ENCODE data around the gene TSPAN9. TPM values are rescaled to one million over a fixed set of nuclear protein-coding genes. Genes with fewer than 3 reads are reported as not detected.

TSPAN9 gene
- total and polyA plus RNA-seq, 2 of the 4 experiments (the other 2 are of a cell fraction), result 17.7 to 39.1 TPM

DNA sequence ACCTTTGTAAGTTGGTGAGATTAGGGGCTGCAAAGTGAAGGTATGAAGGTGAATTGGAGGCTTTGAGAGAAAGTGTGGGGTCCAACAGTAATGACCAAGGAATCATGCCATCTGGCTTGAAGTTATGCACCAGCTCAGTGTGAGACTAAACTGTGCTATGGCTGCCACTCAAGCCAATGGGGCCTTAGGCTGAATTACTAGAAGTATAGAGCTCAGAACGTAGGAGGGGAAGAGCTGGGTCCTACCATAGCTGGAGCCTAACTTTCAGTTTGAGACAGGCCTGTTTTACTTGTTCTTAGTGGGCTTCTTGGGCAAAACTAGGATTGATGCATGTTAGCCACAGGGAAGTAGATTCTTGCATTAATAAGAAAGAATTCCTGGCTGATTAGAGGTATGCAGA lies 194.0 kb downstream of the TSPAN9 start:
- Histone ChIP-seq H3K9me3 (ENCODE audit: control insufficient read depth, insufficient read depth, low read length) (no peaks in the 10 kb centered on the region), H3K9me1 (ENCODE audit: insufficient read depth, low read length) (no peaks in the 10 kb centered on the region), H4K5ac (ENCODE audit: low read depth, low read length) (no peak overlapping the region), H2AK9ac (replicated peaks; ENCODE audit: low read depth, low read length, poor library complexity) (no peak overlapping the region), H2BK5ac (ENCODE audit: low read depth, low read length, poor library complexity, severe bottlenecking) (no peak overlapping the region), H2AFZ (replicated peaks; ENCODE audit: low read length, poor library complexity) (no peak overlapping the region), H3K4me1 (ENCODE audit: control insufficient read depth, insufficient read depth, low read length) (0 out of 2 replicates have a peak, but pooled peaks cover 2% of the 10 kb centered on the region), H2BK20ac (ENCODE audit: low read depth, low read length) (no peak overlapping the region), H3K27me3 (ENCODE audit: control insufficient read depth, insufficient read depth, low read length) (no peaks in the 10 kb centered on the region; the same call in 1 of the 2 replicates), H3K4me2 (ENCODE audit: low read depth, low read length) (no peak overlapping the region), H3K4me3 (ENCODE audit: insufficient read depth, low read depth, low read length) (no peak overlapping the region), H3K56ac (ENCODE audit: extremely low read depth, insufficient read depth, low read length) (no peak overlapping the region), H3K23ac (ENCODE audit: low read depth, low read length) (no peak overlapping the region), H4K91ac (ENCODE audit: insufficient read depth, low read depth, low read length) (no peak overlapping the region), H3K79me1 (ENCODE audit: low read depth in 1 of 2, low read length in 2 of 2) (no peaks in the 10 kb centered on the region), H2BK120ac (ENCODE audit: low read depth, low read length) (no peak overlapping the region), H4K20me1 (ENCODE audit: insufficient read depth, low read length) (peaks cover 15% of the 10 kb centered on the region), H3K9ac (ENCODE audit: low read depth, low read length) (no peak overlapping the region), H3K4ac (ENCODE audit: low read depth, low read length) (no peak overlapping the region), H3K14ac (replicated peaks; ENCODE audit: low read depth, low read length) (no peak overlapping the region), H3K36me3 (ENCODE audit: control insufficient read depth, insufficient read depth, low read length) (no peaks in the 10 kb centered on the region), H2BK15ac (ENCODE audit: low read depth, low read length) (no peak overlapping the region), H3K18ac (ENCODE audit: low read depth, low read length) (no peak overlapping the region), H4K8ac (ENCODE audit: low read depth in 2 of 2, low read length in 2 of 2) (no peak overlapping the region), H2AK5ac (ENCODE audit: low read depth, low read length) (no peak overlapping the region), H3K27ac (ENCODE audit: insufficient read depth, low read length) (no peak overlapping the region)
- dilution Hi-C loops (cut with HindIII; ENCODE audit: low sequenced_read_pairs, unreplicated experiment) (no loop called here), in situ Hi-C loops (cut with MboI; ENCODE audit: low sequenced_read_pairs) (loop anchor here (5.0 kb wide), 1 partner anchor 134 kb away; no protein-coding TSS in a partner anchor), intact Hi-C loops (cut with micrococcal nuclease) (no loop called here)
- POLR2A ChIA-PET (ENCODE audit: unreplicated experiment), result no interaction called here
- TF ChIP-seq, protein P1, sequence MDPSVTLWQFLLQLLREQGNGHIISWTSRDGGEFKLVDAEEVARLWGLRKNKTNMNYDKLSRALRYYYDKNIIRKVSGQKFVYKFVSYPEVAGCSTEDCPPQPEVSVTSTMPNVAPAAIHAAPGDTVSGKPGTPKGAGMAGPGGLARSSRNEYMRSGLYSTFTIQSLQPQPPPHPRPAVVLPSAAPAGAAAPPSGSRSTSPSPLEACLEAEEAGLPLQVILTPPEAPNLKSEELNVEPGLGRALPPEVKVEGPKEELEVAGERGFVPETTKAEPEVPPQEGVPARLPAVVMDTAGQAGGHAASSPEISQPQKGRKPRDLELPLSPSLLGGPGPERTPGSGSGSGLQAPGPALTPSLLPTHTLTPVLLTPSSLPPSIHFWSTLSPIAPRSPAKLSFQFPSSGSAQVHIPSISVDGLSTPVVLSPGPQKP (IDR thresholded peaks at IDR 0.05; ENCODE audit: borderline replicate concordance, low read depth, low read length), result no peak
- no peak for TF ChIP-seq MAZ (IDR thresholded peaks at IDR 0.05; ENCODE audit: borderline replicate concordance, low read depth, low read length)
- TF ChIP-seq, protein P2, sequence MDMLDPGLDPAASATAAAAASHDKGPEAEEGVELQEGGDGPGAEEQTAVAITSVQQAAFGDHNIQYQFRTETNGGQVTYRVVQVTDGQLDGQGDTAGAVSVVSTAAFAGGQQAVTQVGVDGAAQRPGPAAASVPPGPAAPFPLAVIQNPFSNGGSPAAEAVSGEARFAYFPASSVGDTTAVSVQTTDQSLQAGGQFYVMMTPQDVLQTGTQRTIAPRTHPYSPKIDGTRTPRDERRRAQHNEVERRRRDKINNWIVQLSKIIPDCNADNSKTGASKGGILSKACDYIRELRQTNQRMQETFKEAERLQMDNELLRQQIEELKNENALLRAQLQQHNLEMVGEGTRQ (IDR thresholded peaks at IDR 0.05; ENCODE audit: low read depth, low read length), result no peak
- no peak for TF ChIP-seq NFE2L2 (IDR thresholded peaks at IDR 0.05; ENCODE audit: low read depth, low read length)
- no peak for TF ChIP-seq BHLHE40 (IDR thresholded peaks at IDR 0.05; ENCODE audit: low read depth, low read length)
- no peak for TF ChIP-seq FOS (IDR thresholded peaks at IDR 0.05; ENCODE audit: low read depth, low read length)
- no peak for TF ChIP-seq CEBPB (IDR thresholded peaks at IDR 0.05; ENCODE audit: low read depth, low read length)
- no peak for TF ChIP-seq RAD21 (IDR thresholded peaks at IDR 0.05; ENCODE audit: low read length)
- no peak for TF ChIP-seq RCOR1 (IDR thresholded peaks at IDR 0.05; ENCODE audit: insufficient replicate concordance, low read length)
- no peak for TF ChIP-seq CHD1 (IDR thresholded peaks at IDR 0.05; ENCODE audit: low read depth, low read length)
- TF ChIP-seq MXI1 (IDR thresholded peaks at IDR 0.05; ENCODE audit: borderline replicate concordance, low read depth, low read length), result no peak
- no peak for TF ChIP-seq RFX5 (IDR thresholded peaks at IDR 0.05; ENCODE audit: low read depth, low read length)
- TF ChIP-seq, protein P3, sequence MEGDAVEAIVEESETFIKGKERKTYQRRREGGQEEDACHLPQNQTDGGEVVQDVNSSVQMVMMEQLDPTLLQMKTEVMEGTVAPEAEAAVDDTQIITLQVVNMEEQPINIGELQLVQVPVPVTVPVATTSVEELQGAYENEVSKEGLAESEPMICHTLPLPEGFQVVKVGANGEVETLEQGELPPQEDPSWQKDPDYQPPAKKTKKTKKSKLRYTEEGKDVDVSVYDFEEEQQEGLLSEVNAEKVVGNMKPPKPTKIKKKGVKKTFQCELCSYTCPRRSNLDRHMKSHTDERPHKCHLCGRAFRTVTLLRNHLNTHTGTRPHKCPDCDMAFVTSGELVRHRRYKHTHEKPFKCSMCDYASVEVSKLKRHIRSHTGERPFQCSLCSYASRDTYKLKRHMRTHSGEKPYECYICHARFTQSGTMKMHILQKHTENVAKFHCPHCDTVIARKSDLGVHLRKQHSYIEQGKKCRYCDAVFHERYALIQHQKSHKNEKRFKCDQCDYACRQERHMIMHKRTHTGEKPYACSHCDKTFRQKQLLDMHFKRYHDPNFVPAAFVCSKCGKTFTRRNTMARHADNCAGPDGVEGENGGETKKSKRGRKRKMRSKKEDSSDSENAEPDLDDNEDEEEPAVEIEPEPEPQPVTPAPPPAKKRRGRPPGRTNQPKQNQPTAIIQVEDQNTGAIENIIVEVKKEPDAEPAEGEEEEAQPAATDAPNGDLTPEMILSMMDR (conservative IDR thresholded peaks at IDR 0.05; ENCODE audit: low read depth, low read length), result no peak
- DNase-seq (no peak), ATAC-seq (ENCODE audit: low read depth) (no peak)
- 100% methylated on average over 1 of the region's 1 CpG; no CpG with 5 or more reads in 1 of the 2 experiments for WGBS, 2 experiments (ENCODE audit: extremely low coverage in 2 of 2, insufficient read length in 1 of 2)
- CTCF ChIA-PET, result interaction anchor here (1.0 kb wide), 1 partner anchor 112 kb away, joined by 3 read pairs; no protein-coding TSS in a partner anchor
- no TSS peak for BruUV-seq (replicated peaks)
